SU-DHL-6 (cell line): ENCODE results near the gene ARHGAP33.

ENCODE experiments used
- H2AFZ ChIP-seq: fragments of 200-600 bp; sonication (generic); 2 replicates; pipeline ENCODE4 v1.6.1; 2014; ENCODE audit warnings: low read depth, mild to moderate bottlenecking, moderate library complexity, mixed read lengths, antibody characterized with exemption, low read length; ENCODE audit not compliant: severe bottlenecking
- H3F3A ChIP-seq: fragments of 200-600 bp; shearing (Covaris generic); 2 replicates; pipeline ENCODE4 v1.6.0; 2016; ENCODE audit warnings: antibody characterized with exemption, mild to moderate bottlenecking; ENCODE audit not compliant: insufficient read depth
- H3K27ac ChIP-seq: fragments of 200-600 bp; sonication (generic); 2 replicates; pipeline ENCODE4 v1.5.1; 2016; ENCODE audit warnings: low read depth, mild to moderate bottlenecking, low read length, moderate library complexity, mixed read lengths
- H3K27me3 ChIP-seq: fragments of 200-600 bp; sonication (generic), shearing (Covaris generic); 2 replicates; pipeline ENCODE4 v1.6.0; 2014; ENCODE audit warnings: mild to moderate bottlenecking, low read length
- H3K36me3 ChIP-seq: fragments of 200-600 bp; sonication (generic); 2 replicates; pipeline ENCODE4 v1.6.1; 2014; ENCODE audit warnings: mild to moderate bottlenecking, low read length, mixed read lengths
- H3K4me2 ChIP-seq: fragments of 300-600, 200-600 bp; shearing (Covaris generic), sonication (generic); 2 replicates; pipeline ENCODE4 v1.6.0; 2014; ENCODE audit warnings: low read length, low read depth, mild to moderate bottlenecking; ENCODE audit not compliant: poor library complexity, severe bottlenecking
- H3K4me3 ChIP-seq: fragments of 200-600 bp; sonication (generic); 2 replicates; pipeline ENCODE4 v1.5.1; 2014; ENCODE audit warnings: antibody characterized with exemption, low read length, mild to moderate bottlenecking, mixed read lengths; ENCODE audit not compliant: insufficient read depth, poor library complexity, severe bottlenecking
- H3K79me2 ChIP-seq: fragments of 200-600 bp; sonication (generic); 2 replicates; pipeline ENCODE4 v1.6.1; 2014; ENCODE audit warnings: mild to moderate bottlenecking, low read length, moderate library complexity; ENCODE audit not compliant: insufficient read depth
- H3K9ac ChIP-seq: fragments of 200-600 bp; sonication (generic); 2 replicates; pipeline ENCODE4 v1.7.0; 2014; ENCODE audit warnings: mild to moderate bottlenecking, low read length
- H3K9me2 ChIP-seq: fragments of 200-600 bp; sonication (generic); replicated peaks from 2 replicates; pipeline ENCODE4 v1.6.1; 2014; ENCODE audit warnings: low read length; ENCODE audit not compliant: insufficient read depth
- H3K9me3 ChIP-seq: fragments of 200-600 bp; sonication (generic); 2 replicates; pipeline ENCODE4 v1.6.1; 2014; ENCODE audit warnings: low read length, mixed read lengths; ENCODE audit not compliant: insufficient read depth
- H4K20me1 ChIP-seq: fragments of 200-600 bp; sonication (generic); 2 replicates; pipeline ENCODE4 v1.6.1; 2014; ENCODE audit warnings: low read depth, mild to moderate bottlenecking, antibody characterized with exemption, low read length, moderate library complexity, mixed read lengths
- EZH2phosphoT487 ChIP-seq: fragments of 200-600 bp; sonication (generic), shearing (Covaris generic); conservative IDR thresholded peaks from 2 replicates; pipeline ENCODE4 v1.6.1; 2018; ENCODE audit warnings: mild to moderate bottlenecking, antibody characterized with exemption, low read length, moderate library complexity, mixed read lengths
- TF ChIP-seq, protein P1 (sequence below): fragments of 200-600 bp; sonication (generic); IDR thresholded peaks from one replicate; pipeline ENCODE4 v1.5.1; 2017; ENCODE audit warnings: antibody characterized with exemption, mild to moderate bottlenecking, low read length, moderate library complexity; ENCODE audit not compliant: insufficient read depth, poor library complexity, severe bottlenecking

Gene ARHGAP33

DNA sequence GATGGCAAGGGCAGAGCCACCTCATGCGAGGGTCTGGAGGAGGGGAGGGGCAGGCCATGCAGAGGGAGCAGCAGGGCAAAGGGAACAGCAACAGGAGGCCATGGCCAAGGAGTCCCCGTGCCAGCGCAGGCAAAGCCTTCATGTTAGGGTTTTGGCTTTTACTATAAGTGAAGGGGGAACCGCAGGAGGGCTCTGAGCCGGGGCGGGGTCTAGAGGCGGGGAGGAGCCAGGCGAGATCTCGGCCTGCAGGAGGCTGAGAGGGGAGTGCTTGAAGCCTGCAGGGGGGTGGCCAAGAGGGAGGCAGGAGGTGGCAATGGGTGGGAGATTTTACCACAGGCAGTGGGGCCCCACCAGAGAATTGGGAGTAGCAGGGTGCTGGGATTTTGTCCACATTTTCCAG is 6.3 kb downstream of the ARHGAP33 start:
- Histone ChIP-seq H3K4me3 (no peak overlapping the region), H3K9me2 (no peaks in the 10 kb centered on the region), H3K27ac (no peak overlapping the region), H3K27me3 (no peaks in the 10 kb centered on the region), H4K20me1 (no peaks in the 10 kb centered on the region), H3K9me3 (no peaks in the 10 kb centered on the region), H3K36me3 (no peaks in the 10 kb centered on the region), H2AFZ (no peak overlapping the region), H3K79me2 (no peaks in the 10 kb centered on the region; the same call in 1 of the 2 replicates), H3K9ac (no peak overlapping the region), H3F3A (no peaks in the 10 kb centered on the region), H3K4me2 (no peak overlapping the region)
- TF ChIP-seq, protein P1, sequence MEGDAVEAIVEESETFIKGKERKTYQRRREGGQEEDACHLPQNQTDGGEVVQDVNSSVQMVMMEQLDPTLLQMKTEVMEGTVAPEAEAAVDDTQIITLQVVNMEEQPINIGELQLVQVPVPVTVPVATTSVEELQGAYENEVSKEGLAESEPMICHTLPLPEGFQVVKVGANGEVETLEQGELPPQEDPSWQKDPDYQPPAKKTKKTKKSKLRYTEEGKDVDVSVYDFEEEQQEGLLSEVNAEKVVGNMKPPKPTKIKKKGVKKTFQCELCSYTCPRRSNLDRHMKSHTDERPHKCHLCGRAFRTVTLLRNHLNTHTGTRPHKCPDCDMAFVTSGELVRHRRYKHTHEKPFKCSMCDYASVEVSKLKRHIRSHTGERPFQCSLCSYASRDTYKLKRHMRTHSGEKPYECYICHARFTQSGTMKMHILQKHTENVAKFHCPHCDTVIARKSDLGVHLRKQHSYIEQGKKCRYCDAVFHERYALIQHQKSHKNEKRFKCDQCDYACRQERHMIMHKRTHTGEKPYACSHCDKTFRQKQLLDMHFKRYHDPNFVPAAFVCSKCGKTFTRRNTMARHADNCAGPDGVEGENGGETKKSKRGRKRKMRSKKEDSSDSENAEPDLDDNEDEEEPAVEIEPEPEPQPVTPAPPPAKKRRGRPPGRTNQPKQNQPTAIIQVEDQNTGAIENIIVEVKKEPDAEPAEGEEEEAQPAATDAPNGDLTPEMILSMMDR: no peak
- TF ChIP-seq EZH2phosphoT487: no peak

DNA sequence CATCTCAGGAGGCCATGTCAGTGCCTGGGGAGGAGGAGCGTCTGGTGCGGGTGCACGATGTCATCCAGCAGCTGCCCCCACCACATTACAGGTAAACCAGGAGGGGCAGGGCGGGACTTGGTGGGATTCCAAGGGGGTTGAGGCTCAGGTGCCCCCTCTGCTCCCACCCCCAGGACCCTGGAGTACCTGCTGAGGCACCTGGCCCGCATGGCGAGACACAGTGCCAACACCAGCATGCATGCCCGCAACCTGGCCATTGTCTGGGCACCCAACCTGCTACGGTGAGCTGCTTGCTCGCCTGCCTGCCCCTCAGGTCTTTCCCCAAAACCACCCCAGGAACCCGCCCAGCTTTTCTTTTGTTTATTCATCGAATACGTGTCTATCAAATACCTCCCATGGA is 7.2 kb downstream of the ARHGAP33 start:
- H3K9me2 ChIP-seq: no peaks in the 10 kb centered on the region
- TF ChIP-seq, protein P1: no peak
- TF ChIP-seq EZH2phosphoT487: no peak
- no peaks in the 10 kb centered on the region for H3K27me3 ChIP-seq
- no peaks in the 10 kb centered on the region for H3F3A ChIP-seq
- H3K9ac ChIP-seq: no peak overlapping the region
- no peak overlapping the region for H3K4me3 ChIP-seq
- no peak overlapping the region for H2AFZ ChIP-seq
- no peaks in the 10 kb centered on the region for H3K9me3 ChIP-seq
- H4K20me1 ChIP-seq: no peaks in the 10 kb centered on the region
- H3K36me3 ChIP-seq: no peaks in the 10 kb centered on the region
- H3K79me2 ChIP-seq: no peaks in the 10 kb centered on the region
- H3K4me2 ChIP-seq: no peak overlapping the region
- H3K27ac ChIP-seq: no peak overlapping the region

DNA sequence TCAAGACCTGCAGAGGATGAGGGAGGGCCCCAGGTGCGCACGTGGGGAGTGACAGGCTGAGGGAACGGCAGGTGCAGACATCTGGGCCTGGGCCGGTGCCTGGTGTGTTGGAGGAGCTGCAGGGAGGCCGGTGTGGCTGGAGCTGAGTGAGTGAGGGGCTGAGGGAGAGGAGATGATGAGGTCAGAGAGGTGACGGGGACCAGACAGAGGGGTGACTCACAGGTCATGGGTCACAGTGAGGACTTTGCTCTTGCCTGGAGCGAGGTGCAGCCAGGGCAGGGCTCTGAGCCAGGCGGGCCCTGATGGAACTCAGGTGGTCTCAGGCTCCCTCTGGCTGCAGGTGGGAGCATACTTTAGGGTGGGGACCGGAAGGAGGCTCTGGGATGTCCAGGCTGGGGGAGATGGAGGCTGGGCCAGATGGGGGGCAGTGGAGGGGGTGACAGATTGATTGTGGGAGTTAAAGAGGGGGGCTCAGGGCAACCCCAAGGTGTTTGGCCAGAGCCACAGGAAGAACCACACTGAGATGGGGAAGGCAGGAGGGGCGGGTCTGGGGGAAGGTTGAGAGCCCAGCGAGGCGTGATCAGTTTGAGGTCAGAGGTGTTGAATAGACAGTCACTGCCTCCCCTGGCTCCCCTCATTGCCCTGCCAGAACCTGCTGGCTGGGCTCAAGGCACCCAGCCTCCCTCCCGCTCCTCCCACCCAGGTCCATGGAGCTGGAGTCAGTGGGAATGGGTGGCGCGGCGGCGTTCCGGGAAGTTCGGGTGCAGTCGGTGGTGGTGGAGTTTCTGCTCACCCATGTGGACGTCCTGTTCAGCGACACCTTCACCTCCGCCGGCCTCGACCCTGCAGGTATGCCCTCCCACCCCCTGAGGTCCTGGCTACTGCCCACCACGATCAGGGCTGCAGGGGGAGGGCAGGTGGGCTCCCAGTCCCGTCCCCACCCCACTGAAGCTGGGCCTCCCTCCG is 8.4 kb downstream of the ARHGAP33 start:
- Histone ChIP-seq H3K4me3 (no peak overlapping the region), H3K36me3 (no peaks in the 10 kb centered on the region)

More for the DNA sequence above, 8.4 kb downstream of the ARHGAP33 start:
- no peaks in the 10 kb centered on the region for H4K20me1 ChIP-seq
- no peaks in the 10 kb centered on the region for H3K9me3 ChIP-seq
- no peak overlapping the region for H2AFZ ChIP-seq
- no peaks in the 10 kb centered on the region for H3K9me2 ChIP-seq
- TF ChIP-seq, protein P1: no peak
- TF ChIP-seq EZH2phosphoT487: no peak
- no peak overlapping the region for H3K4me2 ChIP-seq
- H3K27ac ChIP-seq: no peak overlapping the region
- no peaks in the 10 kb centered on the region for H3K79me2 ChIP-seq
- H3K27me3 ChIP-seq: no peaks in the 10 kb centered on the region
- no peak overlapping the region for H3K9ac ChIP-seq
- no peaks in the 10 kb centered on the region for H3F3A ChIP-seq
